ENCODE measurements around the gene TMEM91. TPM values are rescaled to one million over a fixed set of nuclear protein-coding genes. Genes with fewer than 3 reads are reported as not detected.
"Not testable (repeated sequence)": the region's sequence is repeated elsewhere in the genome, so short reads cannot be mapped to it uniquely, and the experiment has no call there.

The TMEM91 gene
- total RNA-seq, 1 donor from 2014 or later = 4.8 TPM

DNA sequence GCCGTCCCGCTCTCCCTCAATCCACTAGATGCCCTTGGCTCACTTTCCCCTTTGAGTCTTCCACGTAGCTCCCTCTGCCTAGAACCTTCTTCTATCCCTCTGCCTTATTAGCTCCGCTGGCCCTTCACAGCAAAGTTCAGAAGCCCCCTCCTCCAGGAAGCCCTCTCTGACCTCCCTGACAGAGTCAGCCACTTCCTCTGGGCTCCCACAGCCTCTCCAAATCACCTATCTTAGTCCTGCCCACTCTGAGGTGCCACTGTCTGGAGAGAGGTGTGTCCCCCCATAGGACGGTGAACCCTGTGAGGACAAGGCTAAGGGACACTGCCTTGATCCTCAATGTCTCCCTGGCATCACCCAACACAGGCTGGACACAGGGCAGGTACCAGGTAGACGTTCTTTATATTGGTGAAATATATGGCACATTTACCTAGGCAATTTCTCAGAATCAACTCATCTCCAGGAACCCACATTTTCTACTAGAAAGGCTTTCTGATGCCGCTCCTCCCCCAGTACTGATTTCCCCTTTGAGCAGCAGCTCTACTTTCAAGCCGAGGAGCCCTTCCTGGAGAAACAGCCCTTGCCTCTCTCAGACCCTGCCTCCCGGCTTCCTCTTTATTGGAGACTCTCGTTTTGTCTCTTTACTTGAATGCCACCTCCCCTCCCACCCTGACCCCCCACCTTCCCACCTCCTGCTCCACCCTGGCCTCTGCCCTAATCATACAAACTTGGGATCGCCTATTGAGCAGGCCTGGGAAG is 19.2 kb upstream of the TMEM91 start:
- intact Hi-C loops (cut with micrococcal nuclease) = no loop called here
- no peaks in the 10 kb centered on the region for H3K9me3 Mint-ChIP-seq
- H3K4me3 Mint-ChIP-seq (ENCODE audit: low read depth) = peak overlapping the region; percentile 47
- peaks cover 35% of the 10 kb centered on the region for H3K4me1 Mint-ChIP-seq (ENCODE audit: low read depth)
- H3K27ac Mint-ChIP-seq = peak overlapping the region; percentile 78
- peaks cover 26% of the 10 kb centered on the region for H3K36me3 Mint-ChIP-seq (ENCODE audit: low read depth)
- DNase-seq (ENCODE audit: low spot score) = no peak
- H3K27me3 Mint-ChIP-seq (ENCODE audit: low read depth) = no peaks in the 10 kb centered on the region

- intact Hi-C loops (cut with micrococcal nuclease) = no loop called here
- Mint-ChIP-seq H3K4me3 (ENCODE audit: low read depth) (no peak overlapping the region), H3K27me3 (ENCODE audit: low read depth) (no peaks in the 10 kb centered on the region), H3K9me3 (no peaks in the 10 kb centered on the region), H3K36me3 (ENCODE audit: low read depth) (peaks cover 23% of the 10 kb centered on the region), H3K4me1 (ENCODE audit: low read depth) (peaks cover 39% of the 10 kb centered on the region), H3K27ac (peak overlapping the region; percentile 78)
- DNase-seq (ENCODE audit: low spot score) = no peak
Measured at GRCh38 chr19:41357746-41358145, 18.6 kb upstream of the TMEM91 start.

DNA sequence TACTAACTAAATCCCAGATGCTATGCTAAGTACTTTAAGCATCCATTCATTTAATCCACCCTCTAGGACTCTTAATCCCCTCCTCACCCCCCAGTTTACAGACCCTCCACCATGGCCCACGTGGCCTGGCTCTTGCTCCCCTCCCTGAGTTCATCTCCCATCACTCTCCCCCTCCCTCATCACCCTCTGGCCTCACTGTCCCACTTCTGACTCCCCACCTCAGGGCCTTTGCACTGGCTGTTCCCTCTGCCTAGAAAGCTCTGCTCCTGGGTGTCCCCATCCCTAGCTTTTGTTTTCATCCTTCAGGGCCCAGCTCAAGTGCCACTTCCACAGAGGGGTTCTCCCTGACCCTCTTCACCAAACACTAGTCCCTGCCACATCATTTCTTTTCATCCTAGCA is 16.6 kb upstream of the TMEM91 start:
- intact Hi-C loops (cut with micrococcal nuclease) = no loop called here
- peaks cover 46% of the 10 kb centered on the region for H3K4me1 Mint-ChIP-seq (ENCODE audit: low read depth)
- no peaks in the 10 kb centered on the region for H3K9me3 Mint-ChIP-seq
- peaks cover 20% of the 10 kb centered on the region for H3K36me3 Mint-ChIP-seq (ENCODE audit: low read depth)
- no peak for DNase-seq (ENCODE audit: low spot score)
- H3K27me3 Mint-ChIP-seq (ENCODE audit: low read depth) = no peaks in the 10 kb centered on the region
- H3K4me3 Mint-ChIP-seq (ENCODE audit: low read depth) = no peak overlapping the region
- H3K27ac Mint-ChIP-seq = peak overlapping the region; percentile 21

DNA sequence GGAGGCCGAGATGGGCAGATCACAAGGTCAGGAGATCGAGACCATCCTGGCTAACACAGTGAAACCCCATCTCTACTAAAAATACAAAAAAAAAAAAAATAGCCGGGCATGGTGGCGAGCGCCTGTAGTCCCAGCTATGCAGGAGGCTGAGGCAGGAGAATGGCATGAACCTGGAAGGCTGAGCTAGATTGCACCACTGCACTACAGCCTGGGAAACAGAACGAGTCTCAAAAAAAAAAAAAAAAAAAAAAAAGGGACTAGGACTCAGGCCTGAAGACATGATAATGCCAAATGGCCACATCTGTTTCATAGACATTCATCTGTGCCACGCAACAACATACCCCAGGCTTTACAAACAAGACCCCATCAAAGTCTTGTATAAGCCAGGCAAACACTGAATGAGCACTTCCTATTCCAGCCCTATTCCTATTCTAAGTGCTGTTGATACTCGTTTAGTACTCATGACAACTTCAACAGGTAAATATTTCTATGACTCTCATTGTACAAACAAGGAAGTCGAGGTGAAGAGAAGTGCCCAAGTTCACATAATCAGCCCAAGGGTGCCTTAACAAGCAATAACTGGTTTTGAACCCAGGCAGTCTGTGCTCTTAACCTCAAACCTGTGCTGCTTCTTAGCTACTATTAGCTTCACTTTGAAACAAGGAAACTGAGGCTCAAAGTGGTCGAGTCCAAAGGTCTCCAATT is 14.0 kb upstream of the TMEM91 start:
- intact Hi-C loops (cut with micrococcal nuclease) = no loop called here
- peaks cover 34% of the 10 kb centered on the region for H3K4me1 Mint-ChIP-seq (ENCODE audit: low read depth)
- no peaks in the 10 kb centered on the region for H3K9me3 Mint-ChIP-seq
- peak overlapping the region; percentile 84 for H3K4me3 Mint-ChIP-seq (ENCODE audit: low read depth)
- H3K27ac Mint-ChIP-seq = no peak overlapping the region
- no peak for DNase-seq (ENCODE audit: low spot score)
- no peaks in the 10 kb centered on the region for H3K27me3 Mint-ChIP-seq (ENCODE audit: low read depth)
- H3K36me3 Mint-ChIP-seq (ENCODE audit: low read depth) = peaks cover 5% of the 10 kb centered on the region

DNA sequence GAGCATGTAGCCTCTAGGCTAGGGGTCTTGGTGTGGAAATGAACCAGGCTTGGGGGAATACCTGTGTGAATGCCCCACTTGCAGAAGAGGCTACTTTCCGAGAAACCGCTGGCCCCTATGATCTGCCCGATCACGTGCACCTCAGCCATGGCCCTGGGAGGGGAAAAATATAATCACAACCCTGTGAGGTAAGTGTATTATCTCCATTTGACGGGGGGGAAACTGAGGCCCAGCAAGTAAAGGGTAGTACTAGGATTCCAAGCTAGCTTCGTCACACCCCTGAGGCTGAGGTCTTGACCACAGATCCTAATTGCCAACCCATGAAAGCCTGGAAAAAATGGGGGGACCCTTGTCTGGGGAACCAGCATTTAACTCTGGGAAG is 13.0 kb upstream of the TMEM91 start:
- no peak for DNase-seq (ENCODE audit: low spot score)
- H3K4me3 Mint-ChIP-seq (ENCODE audit: low read depth) = peak overlapping the region; percentile 84
- intact Hi-C loops (cut with micrococcal nuclease) = loop anchor here (1.0 kb wide), 2 partner anchors 9 to 34 kb away; partner anchors contain the start of genes BCKDHA and EXOSC5
- peaks cover 5% of the 10 kb centered on the region for H3K36me3 Mint-ChIP-seq (ENCODE audit: low read depth)
- H3K4me1 Mint-ChIP-seq (ENCODE audit: low read depth) = peaks cover 30% of the 10 kb centered on the region
- no peaks in the 10 kb centered on the region for H3K27me3 Mint-ChIP-seq (ENCODE audit: low read depth)
- H3K9me3 Mint-ChIP-seq = no peaks in the 10 kb centered on the region
- peak overlapping the region; percentile 91 for H3K27ac Mint-ChIP-seq

- peaks cover 28% of the 10 kb centered on the region for H3K4me1 Mint-ChIP-seq (ENCODE audit: low read depth)
- H3K36me3 Mint-ChIP-seq (ENCODE audit: low read depth) = peaks cover 5% of the 10 kb centered on the region
- intact Hi-C loops (cut with micrococcal nuclease) = loop anchor here (1.0 kb wide), 2 partner anchors 10 to 33 kb away; partner anchors contain the start of genes BCKDHA and EXOSC5
- peak within 1 kb of the TSS; percentile 91 for H3K27ac Mint-ChIP-seq
- no peaks in the 10 kb centered on the region for H3K9me3 Mint-ChIP-seq
- peak; percentile 98 for DNase-seq (ENCODE audit: low spot score)
- H3K27me3 Mint-ChIP-seq (ENCODE audit: low read depth) = no peaks in the 10 kb centered on the region
- peak within 1 kb of the TSS; percentile 84 for H3K4me3 Mint-ChIP-seq (ENCODE audit: low read depth)
Measured at GRCh38 chr19:41363753-41364523, 12.4 kb upstream of the TMEM91 start, which contains the start of gene B9D2. B9D2 (minus strand) TSS chr19:41364149; CDS start chr19:41363519, 630 bp downstream.

DNA sequence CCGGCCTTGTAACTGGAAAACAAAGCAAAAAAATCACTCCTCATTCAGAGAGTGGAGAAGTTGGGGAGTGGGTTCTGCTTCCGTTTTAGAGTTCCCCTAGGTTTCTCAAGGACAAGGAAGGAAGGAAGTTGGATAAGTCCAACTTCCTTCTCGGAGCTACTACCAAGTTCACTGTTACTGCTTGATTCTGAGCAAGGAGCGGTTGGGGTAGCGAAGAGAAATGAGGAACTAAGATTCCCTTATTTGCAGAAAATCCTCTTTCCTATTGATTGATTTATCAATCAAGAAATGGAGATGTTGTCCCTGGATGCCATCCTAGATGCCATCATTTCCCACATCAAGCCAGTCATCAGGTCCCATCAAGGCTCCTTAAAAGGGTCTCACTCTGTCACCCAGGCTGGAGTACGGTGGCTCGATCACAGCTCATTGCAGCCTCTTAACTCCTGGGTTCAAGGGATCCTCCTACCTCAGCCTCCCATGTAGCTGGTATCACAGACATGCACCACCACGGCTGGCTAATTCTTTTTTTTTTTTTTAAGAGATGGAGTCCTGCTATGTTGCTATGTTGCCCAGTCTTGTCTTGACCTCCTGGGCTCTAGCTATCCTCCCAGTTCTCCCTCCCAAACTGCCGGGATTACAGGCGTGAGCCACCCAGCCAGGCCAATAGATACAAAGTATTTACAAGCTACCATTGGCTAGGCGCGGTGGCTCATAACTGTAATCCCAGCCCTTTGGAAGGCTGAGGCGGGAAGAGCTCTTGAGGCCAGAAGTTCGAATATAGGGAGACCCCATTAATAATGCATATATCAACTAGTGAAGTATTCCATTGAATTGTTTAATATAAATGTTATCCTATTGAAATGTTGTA is 11.6 kb upstream of the TMEM91 start:
- H3K9me3 Mint-ChIP-seq = no peaks in the 10 kb centered on the region
- intact Hi-C loops (cut with micrococcal nuclease) = no loop called here
- peak overlapping the region; percentile 91 for H3K27ac Mint-ChIP-seq
- no peak for DNase-seq (ENCODE audit: low spot score)
- peak overlapping the region; percentile 84 for H3K4me3 Mint-ChIP-seq (ENCODE audit: low read depth)
- H3K4me1 Mint-ChIP-seq (ENCODE audit: low read depth) = peaks cover 28% of the 10 kb centered on the region
- H3K36me3 Mint-ChIP-seq (ENCODE audit: low read depth) = peaks cover 4% of the 10 kb centered on the region
- no peaks in the 10 kb centered on the region for H3K27me3 Mint-ChIP-seq (ENCODE audit: low read depth)

DNA sequence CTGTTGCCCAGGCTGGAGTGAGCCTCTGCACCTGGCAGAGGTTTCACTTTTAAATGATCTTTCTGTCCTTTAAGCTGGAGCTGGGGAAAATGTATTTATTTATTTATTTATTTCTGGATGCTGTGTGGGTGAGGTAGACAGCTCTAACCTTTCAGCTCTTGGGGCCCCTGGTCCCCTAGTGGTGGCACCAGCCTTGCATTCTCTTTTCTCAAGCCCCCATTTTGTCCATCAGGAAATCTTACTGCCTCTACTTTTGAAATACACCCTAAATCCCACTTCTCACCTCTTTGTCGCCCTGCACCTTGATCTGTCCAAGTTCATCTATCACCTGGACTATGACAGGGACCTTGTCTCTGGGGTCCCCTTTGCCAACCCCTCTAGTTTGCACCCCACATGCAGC is 10.2 kb upstream of the TMEM91 start:
- Mint-ChIP-seq H3K4me3 (ENCODE audit: low read depth) (peak overlapping the region; percentile 11), H3K9me3 (no peaks in the 10 kb centered on the region), H3K27me3 (ENCODE audit: low read depth) (no peaks in the 10 kb centered on the region), H3K36me3 (ENCODE audit: low read depth) (no peaks in the 10 kb centered on the region), H3K4me1 (ENCODE audit: low read depth) (peaks cover 28% of the 10 kb centered on the region), H3K27ac (peak overlapping the region; percentile 46)
- no peak for DNase-seq (ENCODE audit: low spot score)
- intact Hi-C loops (cut with micrococcal nuclease) = no loop called here

DNA sequence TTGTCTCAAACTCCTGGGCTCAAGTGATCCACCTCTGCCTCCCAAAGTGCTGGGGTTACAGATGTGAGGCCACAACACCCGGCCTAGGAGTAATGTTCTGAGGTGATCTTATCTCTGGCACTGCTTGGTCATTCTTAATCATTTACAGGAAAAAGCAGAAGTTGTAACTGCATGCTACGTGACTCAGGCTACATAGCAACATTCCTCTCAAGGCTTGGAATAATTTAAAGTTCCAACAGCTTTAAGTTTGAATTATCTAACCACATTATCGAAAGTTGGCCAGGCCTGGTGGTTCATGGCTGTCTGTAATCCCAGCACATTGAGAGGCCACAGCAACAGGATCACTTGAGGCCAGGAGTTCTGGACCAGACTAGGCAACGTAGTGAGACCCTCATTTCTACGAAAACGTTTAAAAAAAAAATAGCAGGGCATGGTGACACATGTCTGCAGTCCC is 8.5 kb upstream of the TMEM91 start:
- intact Hi-C loops (cut with micrococcal nuclease) = no loop called here
- Mint-ChIP-seq H3K36me3 (ENCODE audit: low read depth) (no peaks in the 10 kb centered on the region), H3K27me3 (ENCODE audit: low read depth) (no peaks in the 10 kb centered on the region), H3K9me3 (no peaks in the 10 kb centered on the region), H3K27ac (peak overlapping the region; percentile 62), H3K4me1 (ENCODE audit: low read depth) (peaks cover 23% of the 10 kb centered on the region), H3K4me3 (ENCODE audit: low read depth) (no peak overlapping the region)
- DNase-seq (ENCODE audit: low spot score) = no peak

DNA sequence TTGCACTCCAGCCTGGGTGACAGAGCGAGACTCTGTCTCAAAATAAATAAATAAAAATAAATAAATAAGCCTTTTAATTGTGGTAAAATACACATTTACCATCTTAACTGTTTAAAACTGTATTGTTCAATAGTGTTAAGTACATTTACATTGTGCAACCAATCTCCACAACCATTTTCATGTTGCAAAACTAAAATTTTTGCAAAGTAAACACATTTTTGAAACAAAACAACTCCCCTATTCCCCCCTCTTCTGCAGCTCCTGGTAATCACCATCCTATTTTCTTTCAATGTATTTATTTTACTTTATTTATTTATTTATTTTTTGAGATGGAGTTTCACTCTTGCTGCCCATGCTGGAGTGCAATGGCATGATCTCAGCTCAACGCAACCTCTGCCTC is 6.6 kb upstream of the TMEM91 start:
- no peak for DNase-seq (ENCODE audit: low spot score)
- H3K4me1 Mint-ChIP-seq (ENCODE audit: low read depth) = peaks cover 13% of the 10 kb centered on the region
- no peaks in the 10 kb centered on the region for H3K27me3 Mint-ChIP-seq (ENCODE audit: low read depth)
- H3K27ac Mint-ChIP-seq = no peak overlapping the region
- no peak overlapping the region for H3K4me3 Mint-ChIP-seq (ENCODE audit: low read depth)
- no peaks in the 10 kb centered on the region for H3K36me3 Mint-ChIP-seq (ENCODE audit: low read depth)
- intact Hi-C loops (cut with micrococcal nuclease) = no loop called here
- H3K9me3 Mint-ChIP-seq = no peaks in the 10 kb centered on the region

GRCh38 chr19:41371119-41371518 is 5.2 kb upstream of the TMEM91 start:
- DNase-seq (ENCODE audit: low spot score); H3K4me3 Mint-ChIP-seq (ENCODE audit: low read depth); H3K36me3 Mint-ChIP-seq (ENCODE audit: low read depth); H3K27me3 Mint-ChIP-seq (ENCODE audit: low read depth); H3K9me3 Mint-ChIP-seq; intact Hi-C loops (cut with micrococcal nuclease); H3K27ac Mint-ChIP-seq: not testable (repeated sequence)
- H3K4me1 Mint-ChIP-seq (ENCODE audit: low read depth) = peaks cover 16% of the 10 kb centered on the region

- H3K36me3 Mint-ChIP-seq (ENCODE audit: low read depth) = no peaks in the 10 kb centered on the region
- intact Hi-C loops (cut with micrococcal nuclease) = no loop called here
- no peaks in the 10 kb centered on the region for H3K9me3 Mint-ChIP-seq
- no peak overlapping the region for H3K4me3 Mint-ChIP-seq (ENCODE audit: low read depth)
- DNase-seq (ENCODE audit: low spot score) = no peak
- no peak overlapping the region for H3K27ac Mint-ChIP-seq
- no peaks in the 10 kb centered on the region for H3K27me3 Mint-ChIP-seq (ENCODE audit: low read depth)
- H3K4me1 Mint-ChIP-seq (ENCODE audit: low read depth) = peaks cover 13% of the 10 kb centered on the region
Measured at GRCh38 chr19:41371541-41371940, 4.8 kb upstream of the TMEM91 start.

Data from activated T-helper 2 cell treated with anti-CD3 and anti-CD28 coated beads, Interferon-gamma antibody, Interleukin-2, Interleukin-4, amounts not matched to agents 10 μg/mL and 5 μg/mL and 100 μg/mL, durations not matched to agents 14 hours and 24 hours and 36 hours (primary cell).